GM12878 (cell line): ENCODE results near the gene DMD.

Experiments used
- CTCF ChIP-seq, 3 experiments: IDR thresholded peaks in 2 of 3; conservative IDR thresholded peaks in 1 of 3; 2 replicates each; pipeline ENCODE4 v1.5.1; 2011; ENCODE audit warnings: low read depth in 3 of 3, low read length in 3 of 3, mild to moderate bottlenecking in 3 of 3, control low read depth in 2 of 3, moderate library complexity in 2 of 3, inconsistent platforms in 1 of 3, mixed read lengths in 1 of 3; ENCODE audit not compliant: control insufficient read depth in 2 of 3, insufficient read depth in 1 of 3; ENCODE audit errors: extremely low read depth in 1 of 3
- NBN ChIP-seq: fragments of 450-650 bp; IDR thresholded peaks from 2 replicates; pipeline ENCODE4 v1.6.1; 2016

DNA sequence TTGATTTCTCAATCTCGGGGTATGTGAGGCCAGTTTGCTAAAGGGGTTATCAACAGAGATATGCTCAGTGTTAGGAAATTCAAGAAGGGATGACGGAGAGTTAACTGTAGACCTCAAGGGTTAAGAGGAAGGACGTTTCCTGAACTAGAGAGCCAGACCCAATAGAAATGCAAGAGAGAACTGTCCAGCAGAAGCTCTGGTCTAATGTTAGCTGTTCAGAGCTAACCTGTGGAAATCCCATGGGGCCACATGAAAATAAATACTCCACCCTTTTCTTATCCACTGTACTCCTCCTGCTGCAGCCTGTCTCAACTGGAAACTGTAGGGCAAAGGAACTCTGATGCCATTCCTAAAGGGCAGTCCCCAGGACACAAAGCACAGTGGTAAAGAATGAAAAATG, 274.3 kb downstream of the DMD start:
- TF ChIP-seq CTCF (IDR thresholded peaks at IDR 0.05 in 2 of 3, conservative IDR thresholded peaks at IDR 0.05 in 1 of 3; ENCODE audit: control insufficient read depth in 2 of 3, extremely low read depth in 1 of 3, insufficient read depth in 1 of 3, low read depth in 3 of 3, low read length in 3 of 3): no peak
- no peak for TF ChIP-seq NBN
